Fibroblast of skin of right quadriceps (primary cell): ENCODE results near the gene STRADA.

Source experiments
- DNase-seq: peaks from one replicate; pipeline ENCODE4 v3.0.0-alpha.2; 2013

STRADA gene

GRCh38 chr17:63700528-63701455, 40.8 kb downstream of the STRADA start:
- peak; percentile 57 for DNase-seq

DNA sequence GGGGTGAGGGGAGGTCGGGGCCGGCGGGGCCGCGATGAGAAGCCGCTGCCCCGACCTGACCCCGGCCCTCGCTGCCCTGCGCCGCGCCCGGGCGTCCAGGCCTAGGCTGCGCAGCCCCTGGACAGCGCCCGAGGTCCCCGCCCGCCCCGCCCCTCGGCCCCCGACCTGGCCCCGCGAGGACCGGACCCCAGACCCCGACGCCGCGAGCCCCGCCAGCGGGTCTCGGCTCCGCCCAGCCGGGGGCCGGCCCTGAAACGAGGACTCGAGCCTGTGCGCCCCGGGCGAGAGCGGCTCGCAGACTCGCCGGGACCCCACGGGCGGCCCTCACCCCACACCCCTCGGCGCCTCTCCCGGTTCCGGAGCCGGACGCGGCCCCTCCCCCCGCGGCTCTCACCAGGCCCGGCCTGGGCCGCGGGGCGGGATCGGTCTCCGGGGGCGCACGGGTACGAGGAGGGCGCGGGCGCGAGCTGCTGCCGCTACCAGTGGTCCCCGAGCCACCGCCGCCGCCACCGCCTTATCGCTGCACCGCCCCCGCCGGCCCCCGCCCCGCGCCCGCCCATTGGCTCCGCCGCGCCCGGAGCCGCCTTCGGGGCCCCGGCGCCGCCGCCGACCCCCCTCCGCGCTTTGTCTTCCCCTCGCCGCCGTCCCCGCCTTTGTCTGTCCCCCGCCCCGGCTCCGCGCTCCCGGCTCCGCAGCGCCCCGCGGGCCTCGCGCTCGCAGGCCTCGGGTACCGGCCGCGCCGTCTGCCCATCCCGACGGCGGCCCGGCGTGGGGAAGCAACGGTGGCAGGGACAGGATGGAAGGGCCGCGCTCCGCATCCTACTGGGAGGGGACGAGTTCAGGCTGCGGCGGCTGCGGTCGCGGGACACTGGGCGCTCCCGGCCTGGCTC, 41.7 kb downstream of the STRADA start, which contains the start of gene LIMD2:
TSS of gene LIMD2 (minus strand) at position 488 of the 890 bp plus-strand sequence. CDS start 827 bp downstream, outside the sequence.
- DNase-seq = peak; percentile 66

- DNase-seq = peak; percentile 74
These were observed 42.5 kb downstream of the STRADA start for GRCh38 chr17:63698886-63699637.

GRCh38 chr17:63698381-63698885, 43.2 kb downstream of the STRADA start:
- no peak for DNase-seq

DNA sequence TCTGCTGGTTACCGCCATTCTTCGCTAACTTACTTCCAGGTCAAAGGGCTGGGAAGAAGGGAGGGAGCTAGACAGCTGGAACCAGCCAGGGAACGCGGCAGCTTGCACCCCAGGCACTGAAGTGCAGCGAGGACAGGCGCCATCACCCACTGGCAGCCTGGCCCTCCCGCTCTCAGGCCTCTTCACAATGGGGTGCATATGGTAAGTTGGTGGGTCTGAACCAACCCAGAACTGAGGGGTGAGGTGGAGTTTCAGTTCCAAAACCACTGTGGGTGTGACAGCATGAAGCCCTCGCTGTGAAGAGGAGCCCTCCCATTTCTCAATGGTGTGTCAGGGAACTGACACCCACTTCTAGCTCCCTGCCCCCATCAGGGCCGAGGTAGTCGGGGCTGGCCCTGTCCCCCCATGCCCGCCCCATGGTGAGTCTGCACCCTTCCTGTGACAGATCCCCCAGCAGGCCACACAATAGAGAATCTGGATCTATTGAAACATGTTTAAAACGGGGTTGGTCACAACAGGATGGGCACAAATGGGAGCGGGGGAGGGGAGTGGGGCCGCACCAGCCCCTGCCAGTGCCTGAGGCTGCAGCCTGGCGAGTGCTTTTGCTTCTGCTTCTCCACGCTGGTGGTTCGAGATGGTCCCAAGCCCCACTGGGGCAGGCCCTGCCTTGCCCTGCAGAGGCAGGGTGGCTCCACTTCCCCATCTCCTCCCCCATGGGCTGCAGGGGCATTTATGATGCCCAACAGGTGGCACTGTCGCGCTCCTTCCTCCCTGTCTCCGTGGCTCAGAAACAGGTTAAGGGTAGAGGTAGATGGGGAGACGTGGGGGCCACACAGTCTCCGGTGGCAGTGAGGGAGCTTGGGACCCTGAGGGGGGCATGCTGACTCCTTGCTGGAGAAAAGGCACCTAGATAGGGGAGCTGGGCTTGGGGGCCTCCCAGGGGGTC, 44.0 kb downstream of the STRADA start:
- peak; percentile 28 for DNase-seq

DNA sequence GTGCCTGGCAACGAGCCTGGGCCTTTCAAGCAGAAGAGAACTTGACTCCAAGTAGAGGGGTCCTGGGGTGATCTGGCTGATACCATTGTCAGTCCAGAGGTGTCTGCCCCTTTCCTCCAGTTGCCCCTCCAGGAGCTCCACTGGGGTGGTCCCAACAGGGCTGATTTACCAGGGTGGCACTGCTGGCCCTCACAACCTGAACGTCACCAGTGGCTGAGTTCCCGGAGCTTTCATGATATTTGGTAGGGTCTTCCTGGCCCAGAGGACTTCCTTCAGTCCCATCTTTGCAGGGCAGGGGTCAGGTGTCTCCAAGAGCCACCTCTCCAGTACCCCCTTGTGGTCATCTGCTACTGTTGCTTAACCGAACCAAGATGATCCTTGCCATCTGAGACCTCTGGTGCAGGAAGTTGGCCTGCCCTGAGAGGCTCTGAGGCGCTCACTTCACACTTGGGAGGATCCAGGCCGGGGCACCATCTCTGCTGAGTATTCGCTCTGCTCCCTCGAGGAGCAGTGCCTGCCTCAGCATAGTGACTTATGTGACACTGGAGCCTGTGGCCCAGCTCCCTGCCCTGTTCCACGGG, 45.1 kb downstream of the STRADA start:
- DNase-seq = peak; percentile 20

DNA sequence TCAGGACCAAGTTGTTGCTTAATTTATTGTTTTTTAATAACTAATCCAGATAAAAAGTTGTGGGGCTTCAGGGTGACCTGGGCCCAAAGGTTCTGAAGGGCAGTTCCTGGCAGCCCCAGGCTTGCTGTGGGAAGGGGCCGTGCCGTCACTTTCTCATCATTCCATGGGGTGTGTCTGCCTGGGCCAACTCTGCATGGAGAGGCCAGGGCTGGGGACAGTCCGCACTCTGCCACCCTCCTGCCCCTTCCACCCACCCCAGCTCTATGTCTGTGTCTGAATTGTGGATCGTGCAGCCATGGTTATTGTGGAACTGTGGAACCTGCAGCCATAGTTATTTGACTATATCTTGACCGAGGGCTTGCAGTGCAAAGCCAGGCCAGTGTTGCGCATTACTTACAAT, 45.7 kb downstream of the STRADA start:
- no peak for DNase-seq

DNA sequence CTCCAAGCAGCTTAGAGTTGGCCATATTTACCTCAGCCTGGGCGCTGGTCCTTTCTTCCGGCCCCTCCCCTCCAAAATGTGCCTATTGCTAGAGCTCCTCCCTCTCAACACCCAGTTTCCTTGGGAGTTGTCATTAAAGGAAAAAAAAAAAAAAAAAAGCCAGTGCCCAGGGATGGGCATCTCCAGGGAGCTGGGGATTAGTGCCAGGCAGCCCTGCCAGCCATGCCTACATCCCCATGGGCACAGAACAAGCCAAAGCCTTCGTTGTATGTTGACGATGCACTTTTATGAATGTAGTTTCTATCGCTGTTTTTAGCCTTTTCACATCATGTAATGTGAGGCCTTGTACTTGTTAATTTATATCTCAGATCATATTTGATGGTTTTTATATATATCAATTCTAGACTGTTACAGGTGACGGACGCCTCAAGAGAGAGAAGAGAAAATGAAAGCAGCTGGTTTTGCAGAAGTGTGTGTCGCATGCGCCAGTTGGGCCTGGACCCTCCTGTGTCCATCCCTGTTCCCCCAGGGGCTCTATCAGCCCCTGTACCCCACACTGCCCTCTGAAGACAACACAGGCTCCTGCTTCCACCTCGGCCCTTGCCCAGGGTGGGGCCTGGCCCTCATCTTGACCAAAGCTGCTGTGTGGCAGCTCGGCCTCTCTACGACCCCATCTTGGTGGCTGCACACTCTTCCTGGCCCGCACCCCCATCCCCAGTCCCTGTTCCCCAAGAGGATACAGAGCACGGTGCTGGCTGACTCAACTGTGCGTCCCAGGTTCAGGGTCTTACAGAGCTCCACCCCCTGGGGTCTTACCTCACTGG, 46.4 kb downstream of the STRADA start:
- DNase-seq = no peak

GRCh38 chr17:63694229-63694949, 47.2 kb downstream of the STRADA start:
- DNase-seq = peak; percentile 13

- no peak for DNase-seq
These were observed 48.0 kb downstream of the STRADA start for GRCh38 chr17:63693411-63694113.

DNA sequence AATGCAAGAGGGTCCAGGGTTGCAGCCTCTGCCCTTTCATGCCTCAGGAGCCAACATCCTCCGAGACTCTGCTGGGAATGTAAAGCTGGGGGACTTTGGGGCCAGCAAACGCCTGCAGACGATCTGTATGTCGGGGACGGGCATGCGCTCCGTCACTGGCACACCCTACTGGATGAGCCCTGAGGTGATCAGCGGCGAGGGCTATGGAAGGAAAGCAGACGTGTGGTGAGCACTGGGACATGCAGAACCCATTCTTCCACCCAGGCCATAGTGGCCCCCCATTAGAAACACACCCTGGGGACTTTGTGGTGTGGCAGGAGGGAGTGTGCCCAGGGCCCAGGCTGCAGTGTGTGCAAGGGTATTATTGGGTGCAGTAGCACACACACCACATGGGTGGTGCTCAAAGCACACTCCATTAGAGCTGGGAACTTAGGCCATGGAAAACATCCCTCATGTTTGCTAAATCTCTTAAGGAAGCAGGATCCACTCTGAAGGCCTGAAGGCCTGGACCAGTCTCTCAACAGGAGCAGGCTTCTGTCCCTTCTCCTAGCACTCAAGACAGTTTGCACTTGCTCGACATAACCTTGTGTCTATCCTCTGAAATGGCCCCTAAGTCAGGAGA, 49.3 kb downstream of the STRADA start:
- no peak for DNase-seq

DNA sequence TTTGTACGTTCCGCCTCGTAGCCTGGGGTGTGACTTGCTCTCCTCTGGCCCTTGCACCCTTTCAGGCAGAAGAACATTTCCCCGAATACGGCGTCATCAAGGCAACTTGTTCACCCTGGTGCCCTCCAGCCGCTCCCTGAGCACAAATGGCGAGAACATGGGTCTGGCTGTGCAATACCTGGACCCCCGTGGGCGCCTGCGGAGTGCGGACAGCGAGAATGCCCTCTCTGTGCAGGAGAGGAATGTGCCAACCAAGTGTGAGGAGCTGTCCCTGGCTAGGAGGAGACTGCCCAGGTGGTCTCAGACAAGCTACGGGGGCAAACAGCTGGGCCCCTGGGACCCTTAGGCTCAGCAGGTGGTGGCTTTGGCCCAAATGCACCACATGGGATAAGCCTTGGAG, 52.1 kb downstream of the STRADA start:
- no peak for DNase-seq

DNA sequence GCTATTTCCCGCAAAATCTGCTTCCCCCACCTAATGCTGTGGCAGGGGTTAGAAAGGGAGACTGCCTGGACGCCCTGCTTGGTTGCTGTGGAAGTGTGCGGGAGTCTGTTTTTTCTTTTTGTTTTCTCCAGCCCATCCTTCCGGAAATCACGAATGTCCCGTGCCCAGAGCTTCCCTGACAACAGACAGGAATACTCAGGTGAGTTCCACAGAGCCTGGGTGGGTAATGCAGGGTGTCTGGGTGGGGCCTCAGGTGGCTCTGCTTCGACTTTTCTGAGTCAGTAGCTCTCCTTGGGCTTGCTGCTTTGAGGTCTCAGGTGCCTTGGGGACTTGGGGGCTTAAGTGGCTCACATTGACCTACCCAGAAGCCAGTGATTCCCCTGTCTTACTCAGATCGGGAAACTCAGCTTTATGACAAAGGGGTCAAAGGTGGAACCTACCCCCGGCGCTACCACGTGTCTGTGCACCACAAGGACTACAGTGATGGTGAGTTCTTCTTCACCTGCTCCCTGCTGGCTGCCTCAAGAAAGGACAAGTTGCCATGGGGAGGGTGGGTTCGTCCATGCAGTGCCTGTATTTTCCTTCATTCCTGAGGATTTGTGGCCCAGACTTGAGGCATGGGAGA, 53.1 kb downstream of the STRADA start:
- no peak for DNase-seq

DNA sequence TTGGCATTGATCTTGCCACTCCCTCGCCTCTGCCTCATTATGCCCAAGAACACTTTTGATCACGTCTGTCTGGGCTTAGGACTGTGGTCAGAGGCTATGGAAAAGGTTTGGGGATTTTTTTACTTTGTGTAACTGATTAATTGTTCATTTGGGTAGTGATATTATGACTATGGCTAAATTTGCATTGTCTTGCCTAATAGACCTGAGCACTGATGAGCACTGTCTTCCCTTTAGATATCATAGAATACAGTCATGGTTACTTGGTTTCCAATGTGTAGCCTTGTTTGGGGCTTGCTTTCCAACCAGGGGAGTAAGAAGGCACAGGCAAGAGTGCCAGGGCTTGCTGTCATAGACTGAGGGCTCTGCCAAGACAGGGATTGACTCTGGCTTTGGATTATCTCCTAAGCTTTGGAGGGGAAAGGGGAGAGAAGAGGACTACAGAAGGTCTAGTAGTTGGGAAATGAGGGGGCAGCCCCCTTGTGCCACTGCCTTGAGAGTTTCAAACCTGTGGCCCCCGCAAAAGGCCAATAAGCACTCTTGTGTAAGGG, 55.4 kb downstream of the STRADA start:
- no peak for DNase-seq

DNA sequence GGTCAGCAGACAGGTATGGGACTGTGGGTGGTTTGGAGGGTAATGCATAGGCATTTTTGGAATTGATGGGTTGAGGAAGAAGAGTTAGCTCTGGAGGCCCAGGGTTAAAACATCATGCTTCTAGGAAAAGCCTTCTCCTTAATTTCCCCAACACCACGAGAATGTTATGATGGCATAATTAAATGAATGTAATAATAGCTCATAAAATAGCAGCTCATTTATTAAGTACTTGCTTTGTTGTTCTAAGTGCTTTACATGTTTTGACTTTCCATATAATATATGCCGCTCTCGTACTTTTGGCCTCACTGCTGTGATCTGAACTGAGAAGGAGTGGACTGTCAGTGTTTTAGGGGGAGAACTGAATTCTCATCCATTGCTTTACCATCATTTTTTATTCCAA, 56.0 kb downstream of the STRADA start:
- DNase-seq = no peak

GRCh38 chr17:63685041-63685440, 56.6 kb downstream of the STRADA start:
- no peak for DNase-seq

- no peak for DNase-seq
These were observed 58.6 kb downstream of the STRADA start for GRCh38 chr17:63682981-63683380.
